ENCODE measurements around the gene NR2C2AP. TPM values are rescaled to one million over a fixed set of nuclear protein-coding genes. Genes with fewer than 3 reads are reported as not detected.

The NR2C2AP gene
- polyA plus RNA-seq, 1 experiment = 12.1 TPM

DNA sequence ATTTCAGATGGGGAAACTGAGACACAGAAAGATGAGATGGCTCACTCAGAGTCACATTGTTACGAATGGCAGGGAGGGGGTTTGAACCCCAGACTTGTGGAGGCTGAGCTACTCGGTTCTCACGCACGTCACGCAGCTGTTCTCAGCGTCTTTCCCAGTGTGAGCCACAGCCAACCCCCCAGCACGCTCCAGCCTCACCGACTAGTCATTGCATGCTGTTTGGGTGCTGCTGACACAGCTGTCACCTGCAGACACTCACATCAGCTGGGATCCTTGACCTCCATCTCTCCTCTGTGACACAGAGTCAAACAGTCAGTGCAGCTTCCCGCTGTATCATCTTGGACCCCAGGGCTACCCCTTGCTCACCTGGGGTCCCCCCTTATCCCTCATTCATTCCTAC lies 6.2 kb upstream of the NR2C2AP start:
- DNase-seq (ENCODE audit: low read depth) = no peak
- ChIA-PET POLR2A (no interaction called here), CTCF (interaction anchor here (0.7 kb wide), 1 partner anchor 15 kb away, joined by 3 read pairs; no protein-coding TSS in a partner anchor)
- peaks cover 12% of the 10 kb centered on the region for H3K27me3 ChIP-seq (ENCODE audit: control insufficient read depth, insufficient read depth, low read length)
- no peak overlapping the region for H3K4me3 ChIP-seq (ENCODE audit: low read depth, low read length)
- TF ChIP-seq, protein P1, sequence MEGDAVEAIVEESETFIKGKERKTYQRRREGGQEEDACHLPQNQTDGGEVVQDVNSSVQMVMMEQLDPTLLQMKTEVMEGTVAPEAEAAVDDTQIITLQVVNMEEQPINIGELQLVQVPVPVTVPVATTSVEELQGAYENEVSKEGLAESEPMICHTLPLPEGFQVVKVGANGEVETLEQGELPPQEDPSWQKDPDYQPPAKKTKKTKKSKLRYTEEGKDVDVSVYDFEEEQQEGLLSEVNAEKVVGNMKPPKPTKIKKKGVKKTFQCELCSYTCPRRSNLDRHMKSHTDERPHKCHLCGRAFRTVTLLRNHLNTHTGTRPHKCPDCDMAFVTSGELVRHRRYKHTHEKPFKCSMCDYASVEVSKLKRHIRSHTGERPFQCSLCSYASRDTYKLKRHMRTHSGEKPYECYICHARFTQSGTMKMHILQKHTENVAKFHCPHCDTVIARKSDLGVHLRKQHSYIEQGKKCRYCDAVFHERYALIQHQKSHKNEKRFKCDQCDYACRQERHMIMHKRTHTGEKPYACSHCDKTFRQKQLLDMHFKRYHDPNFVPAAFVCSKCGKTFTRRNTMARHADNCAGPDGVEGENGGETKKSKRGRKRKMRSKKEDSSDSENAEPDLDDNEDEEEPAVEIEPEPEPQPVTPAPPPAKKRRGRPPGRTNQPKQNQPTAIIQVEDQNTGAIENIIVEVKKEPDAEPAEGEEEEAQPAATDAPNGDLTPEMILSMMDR (IDR thresholded peaks at IDR 0.05; ENCODE audit: insufficient read depth, low read depth, low read length) = no peak
- no peaks in the 10 kb centered on the region for H3K36me3 ChIP-seq (ENCODE audit: control insufficient read depth, insufficient read depth, low read length)

DNA sequence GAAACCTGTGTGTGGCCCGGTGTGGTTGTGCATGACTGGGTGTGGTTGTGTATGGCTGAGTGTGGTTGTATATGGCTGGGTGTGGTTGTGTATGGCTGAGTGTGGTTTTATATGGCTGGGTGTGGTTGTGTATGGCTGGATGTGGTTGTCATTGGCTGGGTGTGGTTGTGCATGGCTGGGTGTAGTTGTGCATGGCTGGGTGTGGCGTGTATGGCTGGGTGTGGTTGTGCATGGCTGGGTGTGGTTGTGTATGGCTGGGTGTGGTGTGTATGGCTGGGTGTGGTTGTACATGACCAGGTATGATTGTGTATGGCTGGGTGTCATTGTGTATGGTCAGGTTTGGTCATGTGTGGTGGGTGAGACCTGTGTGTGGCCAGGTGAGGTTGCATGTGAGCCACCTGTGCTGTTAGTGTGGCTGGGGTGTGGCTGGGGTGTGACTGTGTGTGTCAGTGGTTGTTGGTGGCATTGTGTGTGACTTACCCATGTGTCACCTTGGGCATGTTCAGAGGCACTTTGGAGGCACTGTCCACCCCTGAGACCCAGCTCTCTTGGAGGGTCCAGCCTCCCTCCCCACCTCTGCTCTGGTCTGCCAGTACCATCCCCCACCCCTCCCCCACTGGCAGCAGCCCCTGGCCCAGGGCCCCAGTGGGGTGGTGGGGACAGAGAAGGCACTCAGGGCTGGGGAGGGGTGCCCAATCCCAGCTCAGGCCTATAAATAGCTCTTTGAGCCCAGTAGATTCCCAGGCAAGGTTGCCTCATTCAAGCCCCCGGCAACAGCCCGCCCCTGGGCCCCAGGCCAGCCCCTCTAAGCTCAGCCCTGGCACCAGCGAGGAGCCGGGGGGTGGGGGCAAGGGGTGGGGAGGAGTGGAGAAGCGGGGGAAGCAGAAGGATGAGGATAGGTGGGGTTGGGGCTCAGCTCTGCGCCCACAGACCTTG lies 4.7 kb upstream of the NR2C2AP start:
- no peaks in the 10 kb centered on the region for H3K36me3 ChIP-seq (ENCODE audit: control insufficient read depth, insufficient read depth, low read length)
- ChIA-PET POLR2A (no interaction called here), CTCF (no interaction called here)
- peaks cover 9% of the 10 kb centered on the region for H3K27me3 ChIP-seq (ENCODE audit: control insufficient read depth, insufficient read depth, low read length)
- TF ChIP-seq, protein P1 (IDR thresholded peaks at IDR 0.05; ENCODE audit: insufficient read depth, low read depth, low read length) = no peak
- H3K4me3 ChIP-seq (ENCODE audit: low read depth, low read length) = no peak overlapping the region
- DNase-seq (ENCODE audit: low read depth) = no peak

DNA sequence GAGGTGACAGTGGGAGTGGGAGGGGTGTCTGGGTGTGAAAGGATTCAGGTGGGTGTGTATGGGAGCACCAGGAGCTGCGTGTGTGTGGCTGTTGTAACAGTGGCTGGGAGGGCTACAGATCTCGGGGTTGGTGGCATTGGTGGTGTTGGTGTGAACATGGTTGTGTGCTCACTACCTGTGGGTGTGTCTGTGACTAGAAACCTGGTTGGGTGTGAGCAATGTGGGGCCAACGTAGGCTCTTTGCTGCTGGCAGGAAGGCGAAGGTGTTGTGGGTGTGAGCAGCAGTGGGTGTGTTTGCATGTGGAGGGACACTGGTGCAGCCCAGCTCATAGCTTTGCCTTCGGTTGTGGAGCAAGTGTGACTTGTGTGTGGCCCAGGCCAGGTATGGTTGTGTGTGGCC lies 3.7 kb upstream of the NR2C2AP start:
- ChIA-PET POLR2A (no interaction called here), CTCF (no interaction called here)
- TF ChIP-seq, protein P1 (IDR thresholded peaks at IDR 0.05; ENCODE audit: insufficient read depth, low read depth, low read length) = no peak
- Histone ChIP-seq H3K4me3 (ENCODE audit: low read depth, low read length) (no peak overlapping the region), H3K27me3 (ENCODE audit: control insufficient read depth, insufficient read depth, low read length) (peaks cover 5% of the 10 kb centered on the region), H3K36me3 (ENCODE audit: control insufficient read depth, insufficient read depth, low read length) (no peaks in the 10 kb centered on the region)
- no peak for DNase-seq (ENCODE audit: low read depth)

DNA sequence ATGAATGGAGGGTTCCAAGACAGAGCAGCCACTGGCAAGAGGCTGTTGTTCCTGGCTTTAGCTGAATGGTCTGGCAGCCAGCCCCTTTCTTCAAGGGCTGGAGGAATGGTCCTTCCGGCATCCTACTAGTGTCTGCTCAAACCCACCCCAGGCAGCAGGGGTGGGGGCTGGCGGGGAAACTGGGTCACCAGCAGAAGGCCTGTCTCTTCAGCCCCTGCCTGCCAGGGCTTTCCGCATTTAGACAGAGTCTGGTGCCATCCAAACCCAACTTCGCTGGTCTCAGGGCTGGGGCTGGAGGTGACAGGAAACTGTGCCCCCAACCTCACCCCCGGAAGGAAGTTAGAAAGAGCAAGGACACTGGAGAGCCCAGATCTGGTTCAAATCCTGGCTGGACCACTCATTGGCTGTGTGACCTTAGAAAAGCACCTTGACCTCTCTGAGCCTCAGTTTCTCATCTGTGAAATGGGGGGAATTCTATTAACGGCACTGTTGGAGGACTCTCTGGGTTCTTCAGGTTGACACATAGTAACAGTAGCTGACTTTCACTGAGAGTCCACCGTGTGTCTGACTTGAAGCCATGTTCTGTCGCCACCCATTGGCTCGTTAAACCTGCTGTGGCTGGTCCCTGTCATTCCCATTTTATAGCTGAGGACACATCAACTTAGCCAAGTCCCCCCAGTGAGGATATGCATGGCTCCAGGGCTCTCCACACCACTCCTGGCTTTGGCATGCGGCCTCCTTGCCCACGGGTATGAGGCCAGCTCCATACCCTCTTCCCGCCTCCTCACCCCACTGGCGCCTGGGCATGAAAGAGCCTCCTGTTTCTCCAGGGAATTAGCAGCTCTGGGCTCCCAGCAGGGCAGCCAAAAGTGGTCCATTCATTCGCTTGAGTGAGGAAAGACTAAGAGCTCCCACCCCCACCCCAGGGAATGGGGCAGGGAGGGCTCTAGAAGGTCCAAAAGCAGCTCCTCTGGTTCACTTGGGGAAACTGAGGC lies 2.5 kb upstream of the NR2C2AP start:
- no peak overlapping the region for H3K4me3 ChIP-seq (ENCODE audit: low read depth, low read length)
- no peak for DNase-seq (ENCODE audit: low read depth)
- no peaks in the 10 kb centered on the region for H3K27me3 ChIP-seq (ENCODE audit: control insufficient read depth, insufficient read depth, low read length)
- POLR2A ChIA-PET = no interaction called here
- TF ChIP-seq, protein P1 (IDR thresholded peaks at IDR 0.05; ENCODE audit: insufficient read depth, low read depth, low read length) = no peak
- H3K36me3 ChIP-seq (ENCODE audit: control insufficient read depth, insufficient read depth, low read length) = peaks cover 3% of the 10 kb centered on the region
- CTCF ChIA-PET = interaction anchor here (1.1 to 1.2 kb wide), 2 partner anchors 18 to 154 kb away, joined by 3 read pairs; no protein-coding TSS in a partner anchor

DNA sequence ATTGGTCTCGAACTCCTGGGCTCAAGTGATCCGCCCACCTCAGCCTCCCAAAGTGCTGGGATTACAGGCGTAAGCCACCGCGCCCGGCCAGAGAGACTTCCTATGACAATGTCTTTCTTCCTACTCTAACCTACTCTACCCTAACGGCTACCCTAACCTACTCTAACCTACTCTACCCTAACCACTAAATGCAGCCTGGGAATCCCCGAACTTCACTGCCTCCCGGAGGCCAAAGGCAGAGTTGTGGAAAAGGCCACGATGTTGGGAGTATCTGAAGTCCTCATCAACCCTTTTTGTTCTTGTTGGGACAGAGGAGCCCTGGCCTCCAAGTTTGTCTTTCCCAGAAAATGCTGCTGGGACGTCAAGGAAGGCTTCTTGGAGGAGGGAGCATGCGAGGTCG lies 967 bp upstream of the NR2C2AP start:
- Histone ChIP-seq H3K4me3 (ENCODE audit: low read depth, low read length) (no peak overlapping the region), H3K27me3 (ENCODE audit: control insufficient read depth, insufficient read depth, low read length) (no peaks in the 10 kb centered on the region), H3K36me3 (ENCODE audit: control insufficient read depth, insufficient read depth, low read length) (peaks cover 3% of the 10 kb centered on the region)
- ChIA-PET CTCF (no interaction called here), POLR2A (no interaction called here)
- no peak for DNase-seq (ENCODE audit: low read depth)
- TF ChIP-seq, protein P1 (IDR thresholded peaks at IDR 0.05; ENCODE audit: insufficient read depth, low read depth, low read length) = no peak

Data from BJ (cell line).